PFSK-1 (cell line): Measurements from ENCODE around the gene NFATC4.

Source experiments
- REST ChIP-seq, 2 experiments: IDR thresholded peaks; 2 replicates each; pipeline versions ENCODE4 v1.6.1 to v1.8.0; 2011 to 2012; ENCODE audit warnings: low read depth in 2 of 2, low read length in 2 of 2, control low read depth in 1 of 2, inconsistent platforms in 1 of 2, mild to moderate bottlenecking in 1 of 2, moderate library complexity in 1 of 2; ENCODE audit not compliant: insufficient read depth in 1 of 2
- SIN3A ChIP-seq: IDR thresholded peaks from 2 replicates; pipeline ENCODE4 v1.6.1; 2012; ENCODE audit warnings: mild to moderate bottlenecking, low read length, moderate library complexity, borderline replicate concordance; ENCODE audit not compliant: insufficient read depth

- TF ChIP-seq REST (IDR thresholded peaks at IDR 0.05; ENCODE audit: insufficient read depth in 1 of 2, low read depth in 2 of 2, low read length in 2 of 2) (no peak), SIN3A (no peak)
Observed at GRCh38 chr14:24332268-24332993, 35.6 kb upstream of the NFATC4 start.
